GM19240 (cell line): ENCODE results near the gene NTSR1.

Source experiments
- DNase-seq: peaks from one replicate; pipeline ENCODE4 v3.0.0; 2011; ENCODE audit warnings: low spot score; ENCODE audit not compliant: insufficient read length

The NTSR1 gene

DNA sequence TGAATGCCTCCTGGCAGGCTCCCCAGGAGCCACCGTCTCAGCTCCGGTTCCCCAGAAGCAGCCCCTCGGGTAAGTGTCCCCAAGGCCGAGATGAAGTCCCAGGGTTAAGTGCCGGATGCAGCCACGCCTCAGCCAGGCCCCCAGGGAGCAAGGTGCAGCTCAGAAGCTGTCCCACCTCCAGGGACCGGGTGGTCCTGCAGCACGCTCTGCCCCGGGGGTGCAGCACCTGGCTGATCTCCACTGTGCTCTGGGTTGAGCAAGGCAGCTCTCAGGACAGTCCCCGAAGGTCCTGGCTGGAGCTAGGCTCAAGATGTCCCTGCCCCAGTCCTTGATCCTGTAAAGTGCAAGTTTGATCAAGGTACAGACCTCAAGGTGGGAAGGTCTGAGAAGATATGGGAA, 15.1 kb upstream of the NTSR1 start:
- DNase-seq = no peak

DNA sequence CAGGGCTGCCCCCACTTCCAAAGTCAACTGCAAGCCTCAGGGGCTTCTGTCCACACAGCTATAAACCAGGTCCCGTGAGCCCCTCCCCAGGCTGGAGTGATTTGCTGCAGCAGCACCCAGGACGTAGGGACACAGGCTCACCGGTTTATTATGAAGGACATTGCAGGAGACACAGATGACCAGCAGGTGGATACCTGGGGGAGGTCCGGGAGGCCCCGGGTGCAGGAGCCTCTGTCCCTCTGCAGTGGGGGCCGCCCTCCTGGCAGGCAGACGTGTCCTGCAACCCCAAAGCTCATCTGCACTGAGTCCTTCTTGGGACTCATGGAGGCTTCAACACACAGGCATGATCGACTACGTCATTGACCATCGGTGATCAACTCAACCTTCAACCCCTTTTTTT, 14.5 kb upstream of the NTSR1 start:
- no peak for DNase-seq

DNA sequence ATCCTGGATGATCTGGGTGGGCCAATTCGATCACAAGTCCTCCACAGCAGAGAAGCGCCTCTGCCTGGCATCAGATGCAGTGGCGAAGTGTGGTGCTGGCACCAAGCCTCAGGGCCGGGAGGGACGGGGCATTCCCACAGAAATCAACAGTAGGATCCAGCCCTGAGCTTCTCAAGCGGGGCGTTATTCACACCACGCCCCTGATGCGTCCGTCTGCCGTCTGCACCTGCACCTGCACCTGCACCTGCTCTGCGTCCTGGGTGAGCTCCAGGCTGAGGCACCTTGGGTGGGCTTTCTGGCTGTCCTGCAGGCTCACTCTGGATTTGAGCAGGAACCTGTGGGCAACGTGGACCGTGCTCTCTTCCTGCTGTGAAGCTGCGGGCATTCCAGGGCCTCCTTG, 13.8 kb upstream of the NTSR1 start:
- DNase-seq = no peak

DNA sequence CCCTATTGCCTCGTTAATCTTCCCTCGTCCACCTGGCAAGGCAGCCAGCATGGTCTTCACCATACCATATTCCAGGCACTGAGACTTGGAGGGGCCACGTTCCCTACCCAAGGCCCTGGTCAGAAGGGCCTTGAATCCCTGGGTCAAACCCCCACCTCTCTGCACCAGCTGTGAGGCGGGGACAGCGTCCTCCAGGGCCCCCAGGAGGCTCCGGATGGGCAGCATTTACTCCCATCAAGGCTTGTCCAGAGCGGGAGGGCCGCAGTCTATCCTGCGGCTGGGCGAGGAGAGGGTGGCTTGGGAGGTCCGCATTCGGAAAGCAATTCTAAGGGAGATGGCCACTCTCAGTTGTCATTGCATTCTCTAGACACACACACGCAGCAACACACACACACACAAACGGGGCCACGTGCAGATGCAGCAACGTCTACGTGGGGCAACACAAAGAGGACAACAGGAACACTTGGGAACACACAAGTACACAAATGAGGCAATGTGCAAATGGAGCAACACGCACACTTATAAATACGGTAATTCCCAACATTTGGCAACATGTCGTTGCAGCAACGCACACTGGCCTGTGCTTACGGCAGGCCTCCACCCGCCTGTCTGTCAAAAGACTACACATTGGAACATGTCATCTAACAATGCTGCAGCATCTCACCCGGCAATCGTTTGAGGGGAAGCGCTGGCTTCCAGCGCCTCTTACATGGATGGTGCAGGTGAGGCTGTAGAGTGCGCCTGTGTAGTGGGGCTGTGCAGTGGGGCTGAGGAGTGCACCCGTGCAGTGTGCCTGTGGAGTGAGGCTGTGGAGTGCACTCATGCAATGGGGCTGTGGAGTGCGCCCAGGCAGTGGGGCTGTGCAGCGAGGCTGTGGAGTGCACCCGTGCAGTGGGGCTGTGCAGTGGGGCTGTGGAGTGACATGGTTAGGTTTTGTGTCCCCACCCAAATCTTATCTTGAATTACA, 12.9 kb upstream of the NTSR1 start:
- DNase-seq = no peak

DNA sequence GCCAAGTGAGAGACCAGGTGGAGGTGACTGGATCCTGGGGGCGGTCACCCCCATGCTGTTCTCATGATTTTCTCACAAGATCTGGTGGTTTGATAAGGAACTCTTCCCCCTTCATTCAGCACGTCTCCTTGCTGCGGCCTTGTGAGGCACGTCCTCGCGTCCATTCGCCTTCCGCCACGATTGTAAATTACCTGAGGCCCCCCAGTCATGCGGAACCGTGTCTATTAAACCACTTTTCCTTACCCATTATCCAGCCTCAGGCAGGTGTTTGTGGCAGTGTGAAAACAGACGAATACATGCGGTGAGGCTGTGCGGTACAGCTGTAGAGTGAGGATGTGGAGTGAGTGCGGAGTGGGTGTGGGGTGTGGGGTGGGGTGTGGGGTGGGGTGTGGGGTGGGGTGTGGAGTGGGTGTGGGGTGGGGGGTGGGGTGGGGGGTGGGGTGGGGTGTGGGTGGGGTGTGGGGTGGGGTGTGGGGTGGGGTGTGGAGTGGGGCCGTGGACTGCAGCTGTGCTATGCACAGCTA, 12.1 kb upstream of the NTSR1 start:
- no peak for DNase-seq

DNA sequence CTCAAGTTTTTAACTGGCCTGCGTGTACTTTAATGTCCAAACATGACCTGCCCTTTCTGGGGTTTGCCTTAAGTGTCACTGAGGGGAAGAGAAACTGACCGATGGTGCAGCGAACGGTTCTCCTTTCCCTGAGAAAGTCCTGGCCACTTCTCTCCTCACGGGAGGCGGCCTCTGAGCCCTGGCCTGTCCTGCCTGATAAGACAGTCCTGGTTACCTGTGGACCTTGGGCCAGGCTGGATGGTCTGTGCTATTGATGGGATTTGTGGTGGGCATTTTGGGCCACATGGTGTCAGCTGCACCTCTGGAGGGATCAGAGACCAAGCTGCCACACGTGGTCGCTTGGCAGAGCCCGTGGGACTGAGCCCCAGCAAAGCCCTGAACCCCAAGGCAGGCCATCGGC, 11.6 kb upstream of the NTSR1 start:
- DNase-seq = no peak

DNA sequence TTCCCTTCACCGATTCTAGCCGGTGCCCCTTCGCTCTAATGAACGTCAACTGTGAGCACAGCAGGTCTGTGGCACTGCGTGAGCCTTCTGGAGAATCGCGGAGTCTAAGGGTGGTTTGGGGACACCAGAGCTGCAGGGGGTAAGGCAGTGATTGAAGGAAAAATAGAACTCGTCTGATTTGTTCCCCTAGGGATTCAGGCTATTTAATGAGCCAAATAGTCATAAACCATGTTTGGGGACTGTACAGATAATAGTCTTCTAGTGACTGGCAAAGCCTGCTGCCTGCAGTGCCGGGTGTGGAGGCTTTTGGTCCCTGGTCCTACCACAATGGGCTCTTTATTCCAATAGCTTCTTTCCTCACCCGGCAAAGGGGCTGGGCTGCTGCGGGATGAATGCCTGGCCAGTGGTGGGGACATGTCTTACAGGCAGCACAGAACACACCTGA, 11.1 kb upstream of the NTSR1 start:
- DNase-seq = no peak

DNA sequence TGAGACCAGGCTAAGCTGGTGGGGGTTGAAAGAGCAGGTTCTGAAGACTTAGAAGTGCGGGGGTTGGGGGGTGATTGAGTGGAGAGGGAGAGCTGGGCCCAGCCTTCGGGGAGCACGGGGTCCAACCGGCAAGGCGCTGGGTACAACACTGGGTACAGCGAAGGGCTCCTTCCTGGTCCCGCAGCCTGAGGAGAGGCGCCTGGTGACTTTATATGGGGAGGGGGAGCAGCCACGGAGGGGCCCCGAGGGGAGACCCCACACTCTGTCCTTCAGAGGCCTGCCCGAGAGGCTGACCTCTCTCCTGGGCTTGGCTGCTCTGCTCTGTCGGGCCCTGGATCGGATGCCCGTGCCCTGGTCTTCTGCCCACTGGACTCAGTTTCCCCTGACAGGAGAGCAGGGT, 10.4 kb upstream of the NTSR1 start:
- DNase-seq = no peak

DNA sequence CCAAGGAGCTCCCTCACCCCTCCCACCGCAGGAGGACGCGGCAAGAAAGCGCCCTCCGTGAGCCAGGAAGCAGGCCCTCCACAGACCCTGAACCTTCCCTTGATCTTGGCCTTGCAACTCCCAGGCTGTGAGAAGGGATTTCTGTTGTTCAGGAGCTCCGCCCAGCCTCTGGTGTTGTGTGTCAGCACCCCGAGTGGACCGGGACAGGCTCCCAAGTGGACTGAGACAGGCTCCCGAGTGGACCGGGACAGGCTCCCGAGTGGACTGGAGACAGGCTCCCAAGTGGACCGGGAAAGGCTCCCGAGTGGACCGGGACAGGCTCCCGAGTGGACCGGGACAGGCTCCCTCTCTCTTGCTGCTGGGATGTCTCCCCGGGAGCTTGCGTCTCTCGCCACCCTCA, 9.3 kb upstream of the NTSR1 start:
- DNase-seq = no peak

DNA sequence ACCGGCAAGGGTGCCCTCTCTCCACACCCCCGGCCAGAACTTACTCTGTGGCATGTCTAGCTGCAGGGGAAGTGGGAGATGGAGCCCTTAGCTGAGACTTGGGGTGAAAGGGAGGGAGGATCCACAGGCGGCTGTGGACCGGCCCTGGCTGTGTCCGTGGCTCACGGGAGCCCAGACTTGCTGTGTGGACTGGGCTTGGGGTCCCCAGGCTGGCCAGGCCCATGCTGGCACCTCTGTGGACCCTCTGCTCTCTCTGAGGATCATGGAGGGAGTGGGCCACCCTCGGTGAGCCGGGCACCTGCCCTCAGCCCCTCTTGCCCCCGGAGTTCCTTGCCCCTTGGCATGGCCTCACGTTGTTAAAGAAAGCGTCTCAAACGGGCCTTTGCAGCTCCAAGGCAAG, 8.9 kb upstream of the NTSR1 start:
- DNase-seq = no peak

DNA sequence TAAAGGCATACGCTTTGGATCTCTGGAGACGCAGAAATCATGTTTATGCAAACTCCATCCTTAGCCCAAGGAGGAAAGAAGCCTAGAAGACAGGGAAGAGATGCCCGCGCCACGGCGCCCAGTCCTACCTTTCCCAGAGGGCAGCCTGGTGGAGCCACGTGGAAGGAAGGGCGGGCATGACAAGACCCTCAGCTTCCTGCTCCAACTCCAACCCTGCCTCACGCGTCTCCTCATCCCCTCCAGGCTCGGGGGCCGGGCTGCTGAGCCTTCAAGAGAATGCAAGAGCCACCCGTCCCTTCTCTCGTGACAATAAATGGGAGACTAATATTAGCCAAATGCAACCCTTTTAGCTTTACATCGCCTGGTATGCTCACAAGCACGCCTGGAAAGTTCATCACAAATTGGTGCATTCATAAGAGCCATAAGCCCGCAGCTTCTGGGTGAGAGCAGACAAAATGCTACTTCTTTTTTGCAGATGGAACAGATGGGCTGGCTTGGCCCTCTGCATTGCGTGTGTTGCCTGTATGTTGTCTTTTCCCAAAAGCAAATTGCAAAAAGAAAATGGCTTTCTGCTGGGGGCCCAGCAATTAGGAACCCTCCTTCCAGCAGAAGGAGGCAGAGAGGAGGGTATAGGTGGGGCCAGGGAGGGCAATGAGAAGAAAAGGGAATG, 8.2 kb upstream of the NTSR1 start:
- DNase-seq = no peak

DNA sequence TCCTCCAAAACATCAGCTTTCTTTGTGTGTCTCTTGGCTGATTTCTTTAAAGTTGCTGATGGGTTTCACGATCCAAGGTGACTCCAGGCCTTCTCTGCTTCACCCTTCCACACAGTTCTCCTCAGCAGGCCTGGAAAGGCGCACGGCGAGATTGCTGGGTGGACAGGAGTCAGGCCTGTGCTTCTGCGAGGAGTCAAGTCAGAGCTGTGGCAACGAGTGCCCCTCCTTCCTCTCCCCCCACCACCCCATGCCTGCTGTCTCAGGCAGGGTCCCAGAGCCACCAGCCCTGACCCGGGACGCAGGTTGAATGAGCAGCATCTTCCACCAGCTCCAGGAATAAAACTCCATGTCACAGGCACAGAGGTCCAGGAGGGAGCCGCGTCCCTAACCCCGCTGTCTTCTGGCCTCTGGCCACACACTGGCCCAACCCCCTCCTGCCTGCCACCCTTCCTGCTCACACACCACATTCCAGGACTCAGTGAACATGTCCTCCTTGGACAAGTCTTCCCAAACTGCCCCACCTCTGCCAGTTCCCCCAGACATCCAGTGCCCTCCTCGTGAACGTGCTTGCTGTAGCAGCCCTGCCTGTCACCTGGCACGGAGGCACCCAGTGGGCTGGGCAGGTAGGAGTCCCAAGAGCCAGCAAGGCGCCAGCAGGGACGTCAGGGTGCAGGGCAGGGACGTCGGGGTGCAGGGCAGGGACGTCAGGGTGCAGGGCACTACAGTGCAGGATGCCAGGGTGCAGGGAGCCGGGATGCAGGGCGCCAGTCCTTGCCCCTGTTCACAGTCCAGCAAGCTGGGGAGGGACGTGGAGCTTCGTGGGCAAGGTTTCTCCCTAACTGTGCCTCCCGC, 7.2 kb upstream of the NTSR1 start:
- no peak for DNase-seq

DNA sequence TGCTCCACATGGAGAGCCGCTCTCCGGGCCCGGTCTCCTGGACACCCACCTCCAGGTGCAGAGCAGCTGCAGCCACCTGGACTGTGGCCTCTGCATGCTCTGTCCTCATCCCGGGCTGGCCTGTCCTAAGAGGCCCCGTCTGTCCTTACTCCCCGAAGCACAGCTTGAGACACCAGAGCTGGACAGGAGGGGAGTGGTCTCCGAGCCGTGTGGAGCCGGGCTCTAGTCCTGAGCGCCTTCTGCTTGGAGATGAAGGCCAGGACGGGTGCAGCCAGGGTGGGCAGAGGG, 6.7 kb upstream of the NTSR1 start:
- no peak for DNase-seq

DNA sequence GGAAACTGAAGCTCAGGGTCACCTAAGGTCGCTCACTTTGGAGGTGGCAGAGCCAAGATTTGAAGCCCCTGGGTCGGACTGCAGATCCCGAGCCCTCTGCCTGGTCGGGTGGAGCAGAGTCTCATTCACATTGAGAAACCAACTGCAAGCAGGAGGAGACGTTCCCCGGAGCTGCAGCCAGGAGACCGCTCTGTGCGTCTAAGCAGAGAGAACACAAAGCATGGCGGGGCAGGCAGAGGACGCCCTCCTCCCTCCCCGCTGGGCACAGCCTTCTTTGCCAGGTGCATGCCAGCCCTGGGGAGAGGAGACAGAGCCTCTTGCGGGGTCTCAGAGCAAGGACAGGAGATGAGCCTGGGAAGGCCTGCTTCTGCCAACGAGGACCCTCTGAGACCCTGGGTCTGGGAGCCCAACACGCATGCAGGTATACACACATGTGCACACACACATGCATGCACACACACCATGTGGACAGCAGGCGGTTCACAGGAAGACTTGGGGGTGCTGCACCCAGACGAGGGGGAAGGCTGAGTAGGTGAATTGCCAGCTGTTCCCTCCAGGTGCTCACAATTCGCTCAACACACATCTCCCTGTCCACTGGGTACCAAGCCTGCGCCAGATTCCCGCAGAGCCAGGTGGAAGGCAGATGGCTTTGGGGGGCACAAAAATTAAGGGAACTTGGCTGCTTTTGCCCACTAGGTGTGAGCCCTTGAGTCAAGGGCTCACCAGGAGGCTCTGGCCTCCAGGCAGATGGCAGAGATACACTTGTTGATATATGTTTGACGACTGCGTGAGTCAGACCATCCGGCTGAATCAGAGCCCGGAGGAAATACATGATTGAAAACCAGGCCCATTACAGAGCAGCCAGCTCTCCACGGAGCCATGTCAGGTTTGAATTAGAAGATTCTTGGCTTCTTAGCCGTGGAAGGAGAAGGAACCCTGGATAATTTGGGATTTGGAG, 5.5 kb upstream of the NTSR1 start:
- no peak for DNase-seq

DNA sequence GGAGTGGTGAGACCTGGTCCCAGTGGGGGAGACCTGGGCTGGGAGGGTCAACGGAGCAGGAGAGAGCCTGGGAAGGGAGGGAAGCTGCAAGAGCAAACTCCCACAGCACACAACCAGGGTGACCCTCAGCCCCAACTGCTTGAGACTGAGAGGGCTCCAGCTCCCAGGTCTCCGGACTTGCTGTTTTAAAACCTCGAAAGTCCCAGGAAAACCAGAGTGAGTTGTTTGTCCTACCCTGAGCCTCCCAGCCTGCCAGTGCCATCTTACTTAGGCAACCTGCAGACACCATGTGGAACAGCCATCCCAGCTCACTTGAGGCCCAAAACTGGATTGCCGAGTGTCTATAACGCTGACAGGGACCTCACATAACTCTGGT, 4.8 kb upstream of the NTSR1 start:
- no peak for DNase-seq

DNA sequence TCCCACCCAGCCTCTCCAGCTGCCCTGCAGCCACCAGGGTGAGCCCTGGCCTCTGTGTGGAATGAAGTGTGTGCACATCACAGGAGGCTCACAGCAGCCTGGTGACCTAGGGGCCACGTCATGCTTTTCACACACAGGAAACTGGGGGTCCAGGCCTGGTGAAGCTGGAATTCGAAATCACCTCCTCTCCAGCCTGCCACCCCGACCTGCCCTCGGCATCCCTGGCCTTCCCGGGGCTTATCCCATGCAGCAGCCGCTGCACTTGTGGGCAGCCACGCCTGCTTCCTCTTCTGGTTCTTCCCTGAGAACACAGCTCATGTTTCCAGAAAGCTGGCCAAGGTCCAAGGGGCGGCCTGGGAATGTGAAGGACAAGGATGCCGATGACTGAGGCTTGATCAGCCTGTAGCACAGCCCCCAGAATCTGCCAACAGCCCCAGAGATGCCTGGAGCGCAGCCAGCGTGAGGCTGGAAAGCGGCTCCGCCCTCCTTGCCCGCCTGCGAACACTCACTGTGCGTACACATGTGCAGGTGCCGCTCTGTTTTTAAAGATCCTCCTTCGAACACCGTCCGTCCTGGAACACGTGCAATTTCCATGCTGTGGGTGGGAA, 4.2 kb upstream of the NTSR1 start:
- no peak for DNase-seq

DNA sequence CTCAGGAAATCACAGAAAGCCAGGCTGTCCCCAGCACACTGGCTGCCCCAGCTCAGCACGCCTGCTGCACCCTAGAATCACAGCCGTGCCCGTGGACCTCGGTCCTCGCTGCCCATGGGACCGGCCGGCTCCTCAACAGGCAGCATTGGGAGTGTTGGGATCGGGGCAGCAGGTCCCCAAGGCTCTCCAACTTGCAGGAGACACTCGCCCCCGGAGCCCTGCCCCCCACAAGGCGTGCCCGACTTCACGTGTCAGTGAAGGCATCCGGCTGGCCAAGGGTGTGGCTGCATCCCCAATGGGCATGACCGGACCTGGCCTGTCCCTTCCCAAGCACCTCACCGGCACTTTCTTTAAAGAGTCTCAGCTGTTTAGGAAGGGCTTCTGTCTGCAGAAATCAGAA, 3.0 kb upstream of the NTSR1 start:
- no peak for DNase-seq

DNA sequence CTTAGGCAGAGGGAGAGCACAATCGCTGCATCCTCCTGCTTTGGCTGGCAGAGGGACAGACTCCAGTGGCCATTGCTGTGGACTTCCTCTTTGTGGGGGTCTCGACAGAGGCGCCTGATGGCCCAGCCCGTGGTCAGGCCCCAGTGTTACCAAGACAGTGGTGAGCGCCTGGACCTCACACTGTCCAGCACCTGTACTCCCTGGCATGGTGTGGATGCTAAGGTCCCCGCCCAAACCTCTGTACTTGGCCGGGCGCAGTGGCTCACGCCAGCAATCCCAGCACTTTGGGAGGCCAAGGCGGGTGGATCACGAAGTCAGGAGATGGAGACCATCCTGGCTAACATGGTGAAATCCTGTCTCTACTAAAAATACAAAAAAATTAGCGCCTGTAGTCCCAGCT, 2.3 kb upstream of the NTSR1 start:
- no peak for DNase-seq

DNA sequence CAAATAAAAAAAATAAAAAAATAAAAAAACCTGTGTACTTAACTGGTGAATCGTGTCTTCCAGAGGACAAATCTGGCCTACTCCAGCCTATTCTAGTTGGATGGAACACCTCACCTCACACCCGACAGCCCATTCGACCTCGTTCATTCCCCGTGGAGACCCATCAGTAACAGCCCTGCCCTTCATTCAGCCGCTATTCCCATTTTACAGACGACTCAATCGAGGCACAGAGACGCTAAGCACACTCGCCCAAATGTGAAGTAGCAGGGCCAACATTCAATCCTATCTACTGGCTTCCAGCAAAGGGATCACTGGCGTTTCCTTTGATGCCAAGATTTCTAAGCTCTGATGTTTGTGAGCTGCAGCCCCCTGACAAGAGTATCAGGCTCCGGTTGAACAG, 1.8 kb upstream of the NTSR1 start:
- DNase-seq = no peak

DNA sequence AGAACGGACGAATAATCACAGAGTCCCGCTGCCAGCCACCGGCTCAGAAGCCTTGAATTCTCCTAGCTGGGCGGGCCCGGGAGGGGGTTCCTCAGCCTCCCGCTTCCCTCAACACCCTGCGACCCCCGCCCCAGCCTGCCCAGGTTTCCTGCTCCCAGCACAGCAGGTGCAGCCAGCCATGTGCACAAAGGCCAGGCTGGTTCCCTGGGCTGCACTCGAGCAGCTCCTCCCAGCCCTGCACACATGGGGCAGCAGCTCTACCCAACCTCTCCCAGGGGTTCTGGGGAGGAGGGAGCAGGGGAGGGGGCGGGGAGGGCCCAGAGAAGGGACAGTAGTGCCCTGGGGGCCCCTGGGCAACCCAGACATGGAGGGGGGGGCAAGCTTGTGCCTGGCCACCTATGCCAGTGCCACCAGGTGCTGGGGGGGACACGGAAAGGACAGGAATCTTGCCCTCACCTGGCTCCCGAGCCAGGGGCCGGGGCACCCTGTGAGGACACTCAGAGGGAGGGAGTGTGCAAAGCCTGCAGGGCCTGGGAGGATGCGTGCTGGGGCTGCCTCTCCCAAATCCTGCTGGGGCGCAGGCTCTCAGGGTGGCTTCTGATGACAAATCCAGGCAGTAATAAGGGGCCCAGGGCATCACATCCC, 1.2 kb upstream of the NTSR1 start:
- no peak for DNase-seq
